GM12875 (cell line): ENCODE measurements around the gene SETDB2.

ENCODE experiments used
- H3K4me3 ChIP-seq: one replicate; pipeline ENCODE4 v1.5.1; 2011; ENCODE audit warnings: low read depth, low read length, control low read depth
- CTCF ChIP-seq: IDR thresholded peaks from 2 replicates; pipeline ENCODE4 v1.5.1; 2011; ENCODE audit warnings: low read depth, mild to moderate bottlenecking, control low read depth, inconsistent platforms, low read length, moderate library complexity, borderline replicate concordance; ENCODE audit not compliant: insufficient read depth

Gene SETDB2

GRCh38 chr13:49404703-49405020, 39.4 kb upstream of the SETDB2 start:
- TF ChIP-seq CTCF, result no peak
- H3K4me3 ChIP-seq, result no peak overlapping the region

GRCh38 chr13:49407068-49407467, 37.0 kb upstream of the SETDB2 start:
- TF ChIP-seq CTCF, result no peak
- no peak overlapping the region for H3K4me3 ChIP-seq

- TF ChIP-seq CTCF, result no peak
- H3K4me3 ChIP-seq, result no peak overlapping the region
Measured at GRCh38 chr13:49407936-49408335, 36.1 kb upstream of the SETDB2 start.

- no peak for TF ChIP-seq CTCF
Measured at GRCh38 chr13:49409008-49409407, 35.1 kb upstream of the SETDB2 start.

GRCh38 chr13:49410006-49410405, 34.1 kb upstream of the SETDB2 start:
- H3K4me3 ChIP-seq, result no peak overlapping the region
- TF ChIP-seq CTCF, result no peak

More at GRCh38 chr13:49409008-49409407, 35.1 kb upstream of the SETDB2 start:
- H3K4me3 ChIP-seq, result no peak overlapping the region

- TF ChIP-seq CTCF, result no peak
- H3K4me3 ChIP-seq, result no peak overlapping the region
Measured at GRCh38 chr13:49410477-49410876, 33.6 kb upstream of the SETDB2 start.

- H3K4me3 ChIP-seq, result no peak overlapping the region
- TF ChIP-seq CTCF, result no peak
Measured at GRCh38 chr13:49411353-49411752, 32.7 kb upstream of the SETDB2 start.
